GM10248 (cell line): ENCODE results near the gene ACAP3.

Experiments used
- CTCF ChIA-PET: fragments of 300-600 bp; sonication (Branson Sonifier 250); formaldehyde crosslinking; extraction: SDS; loops from one replicate; lab custom pipeline; 2021; ENCODE audit warnings: antibody characterized with exemption; lab: Yijun Ruan, JAX
- POLR2A ChIA-PET: fragments of 350-650 bp; sonication (Branson Sonifier 250); formaldehyde crosslinking; extraction: SDS; loops from one replicate; lab custom pipeline; 2020; ENCODE audit warnings: antibody characterized with exemption; lab: Yijun Ruan, JAX
- DNase-seq: peaks from one replicate; pipeline ENCODE4 v3.0.0; 2012; ENCODE audit errors: extremely low spot score
- TF ChIP-seq, protein P1 (sequence below): IDR thresholded peaks from 2 replicates; pipeline ENCODE4 v1.5.1; 2012; ENCODE audit warnings: mild to moderate bottlenecking, low read depth; ENCODE audit errors: extremely low read depth, missing control alignments, control extremely low read depth

The ACAP3 gene, protein sequence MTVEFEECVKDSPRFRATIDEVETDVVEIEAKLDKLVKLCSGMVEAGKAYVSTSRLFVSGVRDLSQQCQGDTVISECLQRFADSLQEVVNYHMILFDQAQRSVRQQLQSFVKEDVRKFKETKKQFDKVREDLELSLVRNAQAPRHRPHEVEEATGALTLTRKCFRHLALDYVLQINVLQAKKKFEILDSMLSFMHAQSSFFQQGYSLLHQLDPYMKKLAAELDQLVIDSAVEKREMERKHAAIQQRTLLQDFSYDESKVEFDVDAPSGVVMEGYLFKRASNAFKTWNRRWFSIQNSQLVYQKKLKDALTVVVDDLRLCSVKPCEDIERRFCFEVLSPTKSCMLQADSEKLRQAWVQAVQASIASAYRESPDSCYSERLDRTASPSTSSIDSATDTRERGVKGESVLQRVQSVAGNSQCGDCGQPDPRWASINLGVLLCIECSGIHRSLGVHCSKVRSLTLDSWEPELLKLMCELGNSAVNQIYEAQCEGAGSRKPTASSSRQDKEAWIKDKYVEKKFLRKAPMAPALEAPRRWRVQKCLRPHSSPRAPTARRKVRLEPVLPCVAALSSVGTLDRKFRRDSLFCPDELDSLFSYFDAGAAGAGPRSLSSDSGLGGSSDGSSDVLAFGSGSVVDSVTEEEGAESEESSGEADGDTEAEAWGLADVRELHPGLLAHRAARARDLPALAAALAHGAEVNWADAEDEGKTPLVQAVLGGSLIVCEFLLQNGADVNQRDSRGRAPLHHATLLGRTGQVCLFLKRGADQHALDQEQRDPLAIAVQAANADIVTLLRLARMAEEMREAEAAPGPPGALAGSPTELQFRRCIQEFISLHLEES

DNA sequence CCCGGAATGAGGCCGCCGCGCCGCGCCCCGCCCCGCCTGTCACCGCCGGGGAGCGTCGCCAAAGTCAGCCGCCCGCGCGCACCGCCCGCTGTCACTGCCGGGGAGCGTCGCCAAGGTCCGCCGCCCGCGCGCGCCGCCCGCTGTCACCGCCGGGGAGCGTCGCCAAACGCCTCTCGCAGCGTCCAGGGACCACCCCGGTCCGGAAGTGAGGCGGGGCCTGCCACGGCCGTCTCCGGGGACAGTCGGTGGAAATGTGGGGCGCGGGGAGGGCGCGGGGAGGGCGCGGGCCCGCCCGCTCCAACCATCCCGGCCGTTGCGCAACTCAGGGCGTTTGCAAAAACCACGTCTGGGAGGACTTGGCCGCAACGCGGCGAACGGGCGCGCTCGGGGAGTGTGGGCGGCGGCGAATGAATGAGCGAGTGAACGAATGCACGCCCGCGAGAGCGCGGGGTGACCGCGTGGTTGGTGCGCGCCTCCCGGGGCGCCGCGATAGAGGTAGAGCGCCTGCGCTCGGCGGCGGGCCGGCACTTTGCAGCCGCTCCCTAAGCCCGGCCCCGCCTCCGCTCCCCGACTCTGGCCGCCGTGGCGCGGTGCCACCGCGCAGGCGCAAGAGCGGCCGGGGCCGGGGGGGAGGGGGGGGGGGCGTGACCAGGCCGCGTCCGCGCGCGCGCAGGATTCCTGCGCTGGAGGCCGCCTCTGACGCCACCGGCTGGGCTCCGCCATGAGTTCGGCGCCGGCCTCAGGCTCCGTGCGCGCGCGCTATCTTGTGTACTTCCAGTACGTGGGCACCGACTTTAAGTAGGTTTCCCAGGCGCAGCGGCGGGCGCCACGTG is at the start of gene ACAP3, which contains the start of gene PUSL1:
Gene ACAP3 (minus strand): TSS at position 8 of the 833 bp plus-strand sequence. CDS start 115 bp downstream, outside the sequence.
Gene PUSL1 (plus strand): TSS at position 675 of the 833 bp plus-strand sequence. CDS start 47 bp downstream, at position 722.
- TF ChIP-seq, protein P1, sequence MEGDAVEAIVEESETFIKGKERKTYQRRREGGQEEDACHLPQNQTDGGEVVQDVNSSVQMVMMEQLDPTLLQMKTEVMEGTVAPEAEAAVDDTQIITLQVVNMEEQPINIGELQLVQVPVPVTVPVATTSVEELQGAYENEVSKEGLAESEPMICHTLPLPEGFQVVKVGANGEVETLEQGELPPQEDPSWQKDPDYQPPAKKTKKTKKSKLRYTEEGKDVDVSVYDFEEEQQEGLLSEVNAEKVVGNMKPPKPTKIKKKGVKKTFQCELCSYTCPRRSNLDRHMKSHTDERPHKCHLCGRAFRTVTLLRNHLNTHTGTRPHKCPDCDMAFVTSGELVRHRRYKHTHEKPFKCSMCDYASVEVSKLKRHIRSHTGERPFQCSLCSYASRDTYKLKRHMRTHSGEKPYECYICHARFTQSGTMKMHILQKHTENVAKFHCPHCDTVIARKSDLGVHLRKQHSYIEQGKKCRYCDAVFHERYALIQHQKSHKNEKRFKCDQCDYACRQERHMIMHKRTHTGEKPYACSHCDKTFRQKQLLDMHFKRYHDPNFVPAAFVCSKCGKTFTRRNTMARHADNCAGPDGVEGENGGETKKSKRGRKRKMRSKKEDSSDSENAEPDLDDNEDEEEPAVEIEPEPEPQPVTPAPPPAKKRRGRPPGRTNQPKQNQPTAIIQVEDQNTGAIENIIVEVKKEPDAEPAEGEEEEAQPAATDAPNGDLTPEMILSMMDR: peak; percentile 10
- CTCF ChIA-PET: no interaction called here
- POLR2A ChIA-PET: no interaction called here
- DNase-seq: peak; percentile 98

DNA sequence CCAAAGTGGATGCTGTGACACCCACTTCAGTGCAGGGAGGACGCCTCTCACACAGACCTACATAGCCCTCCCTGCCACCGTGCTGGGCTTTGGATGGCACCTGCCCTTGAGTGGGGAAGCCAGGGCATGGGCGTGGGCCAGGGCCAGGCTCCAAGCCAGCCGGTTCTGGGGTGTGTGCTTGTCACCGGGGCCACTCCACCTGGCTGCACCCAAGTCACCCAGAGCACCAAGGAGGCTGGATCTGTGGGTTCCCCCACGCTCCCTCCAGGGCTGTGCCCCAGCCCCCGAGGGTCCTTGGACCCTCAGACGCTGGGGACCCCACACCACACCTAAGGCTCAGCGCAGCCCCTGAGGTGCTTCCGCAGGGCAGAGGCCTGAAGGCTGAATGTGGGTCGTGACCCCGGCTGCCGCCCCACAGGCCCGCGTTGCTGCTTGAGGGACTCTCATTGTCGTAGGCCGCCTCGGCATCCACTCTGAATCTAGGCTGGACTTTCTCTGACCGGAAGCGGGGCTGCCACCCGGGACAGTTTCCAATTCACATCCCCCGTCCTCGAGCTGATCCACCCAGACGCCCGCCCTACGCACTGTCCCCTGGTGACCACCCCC is 49.2 kb upstream of the ACAP3 start:
- ChIA-PET POLR2A (no interaction called here), CTCF (interaction anchor here (1.7 kb wide), 1 partner anchor 15 kb away, joined by 5 read pairs; no protein-coding TSS in a partner anchor)
- TF ChIP-seq, protein P1: no peak
- DNase-seq: no peak

DNA sequence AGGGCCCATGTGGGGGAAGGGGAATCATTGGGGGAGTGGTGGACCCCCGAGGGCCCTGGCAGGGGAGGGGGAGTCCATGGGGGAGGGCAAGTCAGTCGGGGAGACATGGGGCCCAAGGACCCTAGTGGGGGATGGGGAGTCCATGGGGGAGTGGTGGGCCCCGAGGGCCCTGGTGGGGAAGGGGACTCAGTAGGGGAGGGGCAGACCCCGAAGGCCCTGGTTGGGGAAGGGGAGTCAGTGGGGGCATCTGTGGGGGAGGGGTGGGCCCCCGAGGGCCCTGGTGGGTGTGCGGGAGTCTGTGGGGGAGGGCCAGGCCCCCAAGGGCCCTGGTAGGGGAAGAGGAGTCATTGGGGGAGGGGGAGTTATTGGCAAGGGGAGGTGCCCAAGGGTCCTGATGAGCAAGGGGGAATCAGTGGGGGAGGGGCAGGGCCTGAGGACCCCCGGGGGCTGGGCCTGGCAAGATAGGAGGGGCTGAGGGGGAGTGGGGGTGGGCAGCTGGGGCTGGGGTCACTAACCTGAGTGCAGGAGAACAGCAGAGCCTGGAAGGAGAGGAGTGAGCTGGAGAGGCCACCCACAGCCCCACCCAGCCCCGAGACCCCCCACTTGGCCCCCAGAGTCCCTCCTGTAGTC is 48.6 kb upstream of the ACAP3 start:
- ChIA-PET POLR2A (no interaction called here), CTCF (no interaction called here)
- no peak for DNase-seq
- TF ChIP-seq, protein P1: no peak

DNA sequence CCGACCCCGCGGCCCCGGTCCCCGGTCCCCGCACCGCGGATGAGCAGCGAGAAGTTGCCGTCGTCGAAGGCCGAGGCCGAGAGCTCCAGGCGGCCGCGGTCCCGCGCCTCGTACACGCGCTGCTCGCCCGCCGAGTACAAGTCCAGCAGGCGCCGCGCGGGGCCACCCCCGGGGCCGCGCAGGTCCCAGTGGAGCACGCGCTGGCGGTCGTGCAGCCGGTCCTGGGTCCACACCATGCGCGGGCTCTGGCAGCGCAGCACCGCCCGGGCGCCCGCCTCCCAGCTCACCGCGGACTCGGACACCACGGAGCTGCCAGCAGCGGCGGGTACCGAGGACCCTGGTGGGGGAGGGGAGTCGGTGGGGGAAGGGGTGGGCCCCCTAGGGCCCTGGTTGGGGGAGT is 47.7 kb upstream of the ACAP3 start:
- TF ChIP-seq, protein P1: no peak
- DNase-seq: no peak
- POLR2A ChIA-PET: no interaction called here
- CTCF ChIA-PET: no interaction called here

DNA sequence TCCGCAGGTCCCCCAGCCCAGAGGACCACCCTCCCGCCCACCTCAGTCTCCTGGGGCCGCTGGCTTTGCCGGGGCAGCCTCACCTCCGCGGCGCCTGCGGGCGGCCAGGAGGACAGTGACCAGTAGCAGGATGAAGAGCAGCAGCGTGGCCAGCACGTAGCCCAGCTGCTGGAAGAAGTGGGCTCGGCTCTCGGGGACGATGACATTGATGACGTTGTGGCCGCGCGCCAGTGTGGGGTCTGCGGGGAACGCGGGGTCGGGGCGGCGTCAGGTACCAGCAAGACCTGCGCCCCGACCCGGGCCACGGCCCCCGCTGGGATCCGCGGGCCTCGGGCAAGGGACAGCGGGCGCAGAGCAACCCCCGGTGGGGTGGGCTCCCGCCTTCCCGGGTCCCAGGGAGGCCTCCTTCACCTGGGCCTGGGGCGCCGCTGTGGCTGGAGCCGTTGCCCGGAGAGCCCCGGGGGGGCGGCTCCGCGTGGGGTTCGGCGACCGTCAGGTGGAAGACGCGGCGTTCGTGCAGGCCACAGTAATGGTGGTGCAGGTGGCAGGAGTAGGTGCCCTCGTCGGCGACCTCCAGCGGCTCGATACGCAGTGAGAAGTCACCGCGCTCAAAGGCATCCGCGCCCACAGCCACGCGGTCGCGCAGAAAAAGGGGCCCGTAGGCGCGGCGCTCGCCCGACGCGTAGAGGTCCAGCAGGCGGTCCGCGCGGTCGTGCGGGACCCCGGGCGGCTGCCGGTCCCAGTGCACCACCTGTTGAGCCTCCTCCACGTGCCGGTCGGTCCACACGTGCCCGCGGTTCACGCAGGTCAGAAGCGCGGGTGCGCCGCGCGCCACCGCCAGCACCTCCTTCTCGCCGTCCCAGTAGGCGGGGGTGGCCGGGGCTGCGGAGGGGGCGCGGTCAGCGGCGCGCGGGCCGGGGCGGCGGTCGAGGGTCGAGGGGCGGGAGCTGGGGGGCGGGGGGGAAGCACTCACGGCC is 46.8 kb upstream of the ACAP3 start:
- no peak for DNase-seq
- TF ChIP-seq, protein P1: no peak
- POLR2A ChIA-PET: no interaction called here
- CTCF ChIA-PET: interaction anchor here (3.1 kb wide), 1 partner anchor 16 kb away, joined by 29 read pairs; no protein-coding TSS in a partner anchor
